GM19463 (cell line): ENCODE measurements around the gene TAF3.
A peak's percentile ranks its signal among the peaks of the same experiment; 100 is the strongest.

Source experiments
- ATAC-seq: cut with Tn5 transposase; IDR thresholded peaks from one replicate; pipeline ENCODE4 v1.9.1; 2021; ENCODE audit warnings: mild to moderate bottlenecking, moderate library complexity; ENCODE audit not compliant: unreplicated experiment

The TAF3 gene

GRCh38 chr10:8054494-8055407 lies 236.4 kb downstream of the TAF3 start, which contains the start of gene GATA3:
Gene GATA3, plus strand, starts transcription at chr10:8054688. Its CDS starts 968 bp downstream, at chr10:8055656.
- ATAC-seq: peak; percentile 29

GRCh38 chr10:8055420-8056349 lies 237.4 kb downstream of the TAF3 start:
- no peak for ATAC-seq

GRCh38 chr10:8056378-8056777 lies 238.1 kb downstream of the TAF3 start:
- no peak for ATAC-seq

- peak; percentile 12 for ATAC-seq
These were observed 238.6 kb downstream of the TAF3 start for GRCh38 chr10:8056871-8057331.

- ATAC-seq: no peak
These were observed 239.4 kb downstream of the TAF3 start for GRCh38 chr10:8057636-8058273.

- no peak for ATAC-seq
These were observed 240.2 kb downstream of the TAF3 start for GRCh38 chr10:8058274-8059111.

GRCh38 chr10:8059191-8059936 lies 241.1 kb downstream of the TAF3 start:
- no peak for ATAC-seq

GRCh38 chr10:8060010-8060703 lies 241.9 kb downstream of the TAF3 start:
- ATAC-seq: peak; percentile 40

GRCh38 chr10:8060704-8061121 lies 242.4 kb downstream of the TAF3 start:
- ATAC-seq: no peak

- ATAC-seq: peak; percentile 25
These were observed 243.2 kb downstream of the TAF3 start for GRCh38 chr10:8061274-8062211.

GRCh38 chr10:8063128-8063908 lies 245.0 kb downstream of the TAF3 start:
- no peak for ATAC-seq

- no peak for ATAC-seq
These were observed 245.6 kb downstream of the TAF3 start for GRCh38 chr10:8063935-8064334.

- no peak for ATAC-seq
These were observed 246.1 kb downstream of the TAF3 start for GRCh38 chr10:8064436-8064835.

- ATAC-seq: no peak
These were observed 247.3 kb downstream of the TAF3 start for GRCh38 chr10:8065651-8066050.

GRCh38 chr10:8066124-8066523 lies 247.8 kb downstream of the TAF3 start:
- ATAC-seq: no peak
